ENCODE results near the gene REPIN1.

DNA sequence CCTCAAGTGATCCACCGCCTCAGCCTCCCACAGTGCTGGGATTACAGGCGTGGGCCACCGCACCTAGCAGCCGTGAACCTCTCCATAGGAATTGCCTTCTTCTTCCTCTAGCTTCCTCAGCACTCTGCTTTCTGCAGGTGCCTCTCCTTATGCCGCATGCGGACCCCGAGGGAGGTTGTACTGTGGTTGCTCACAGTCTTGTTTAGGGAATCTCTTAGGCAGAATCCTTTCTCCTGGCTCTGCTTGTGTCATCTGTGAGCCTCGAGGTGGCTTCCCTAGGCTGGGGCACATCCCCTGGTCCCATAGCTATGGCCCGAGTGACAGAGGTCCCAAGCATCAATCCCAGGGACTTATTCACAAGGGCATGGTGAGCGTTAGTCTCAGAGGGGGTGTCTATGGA, 48.6 kb downstream of the REPIN1 start:
- TF ChIP-seq, protein P1, sequence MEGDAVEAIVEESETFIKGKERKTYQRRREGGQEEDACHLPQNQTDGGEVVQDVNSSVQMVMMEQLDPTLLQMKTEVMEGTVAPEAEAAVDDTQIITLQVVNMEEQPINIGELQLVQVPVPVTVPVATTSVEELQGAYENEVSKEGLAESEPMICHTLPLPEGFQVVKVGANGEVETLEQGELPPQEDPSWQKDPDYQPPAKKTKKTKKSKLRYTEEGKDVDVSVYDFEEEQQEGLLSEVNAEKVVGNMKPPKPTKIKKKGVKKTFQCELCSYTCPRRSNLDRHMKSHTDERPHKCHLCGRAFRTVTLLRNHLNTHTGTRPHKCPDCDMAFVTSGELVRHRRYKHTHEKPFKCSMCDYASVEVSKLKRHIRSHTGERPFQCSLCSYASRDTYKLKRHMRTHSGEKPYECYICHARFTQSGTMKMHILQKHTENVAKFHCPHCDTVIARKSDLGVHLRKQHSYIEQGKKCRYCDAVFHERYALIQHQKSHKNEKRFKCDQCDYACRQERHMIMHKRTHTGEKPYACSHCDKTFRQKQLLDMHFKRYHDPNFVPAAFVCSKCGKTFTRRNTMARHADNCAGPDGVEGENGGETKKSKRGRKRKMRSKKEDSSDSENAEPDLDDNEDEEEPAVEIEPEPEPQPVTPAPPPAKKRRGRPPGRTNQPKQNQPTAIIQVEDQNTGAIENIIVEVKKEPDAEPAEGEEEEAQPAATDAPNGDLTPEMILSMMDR (IDR thresholded peaks at IDR 0.05) = no peak
- TF ChIP-seq RFX5 (IDR thresholded peaks at IDR 0.05) = no peak
- TF ChIP-seq, protein P2, sequence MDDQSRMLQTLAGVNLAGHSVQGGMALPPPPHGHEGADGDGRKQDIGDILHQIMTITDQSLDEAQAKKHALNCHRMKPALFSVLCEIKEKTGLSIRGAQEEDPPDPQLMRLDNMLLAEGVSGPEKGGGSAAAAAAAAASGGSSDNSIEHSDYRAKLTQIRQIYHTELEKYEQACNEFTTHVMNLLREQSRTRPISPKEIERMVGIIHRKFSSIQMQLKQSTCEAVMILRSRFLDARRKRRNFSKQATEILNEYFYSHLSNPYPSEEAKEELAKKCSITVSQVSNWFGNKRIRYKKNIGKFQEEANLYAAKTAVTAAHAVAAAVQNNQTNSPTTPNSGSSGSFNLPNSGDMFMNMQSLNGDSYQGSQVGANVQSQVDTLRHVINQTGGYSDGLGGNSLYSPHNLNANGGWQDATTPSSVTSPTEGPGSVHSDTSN (IDR thresholded peaks at IDR 0.05) = no peak

Measured in A549 (cell line).